Ascending aorta (tissue), 2 donors: ENCODE measurements around the gene CCDC177. TPM values are rescaled to one million over a fixed set of nuclear protein-coding genes. Genes with fewer than 3 reads are reported as not detected.
A peak's percentile ranks its signal among the peaks of the same experiment; 100 is the strongest.

Source experiments
- DNase-seq, 2 donors: peaks; one replicate each; pipeline ENCODE4 v3.0.0-alpha.2; 2019; ENCODE audit warnings: low spot score in 2 of 2
- H3K27ac ChIP-seq, 2 donors: fragments of 200-600 bp; sonication (generic); one replicate each; pipeline ENCODE4 v1.5.1; 2016 to 2017; ENCODE audit warnings: mild to moderate bottlenecking in 1 of 2
- H3K27me3 ChIP-seq: fragments of 200-600 bp; sonication (generic); one replicate; pipeline ENCODE4 v1.5.1; 2017
- H3K36me3 ChIP-seq, 2 donors: fragments of 200-600 bp; sonication (generic); one replicate each; pipeline ENCODE4 v1.5.1; 2016
- H3K4me1 ChIP-seq, 2 donors: fragments of 200-600 bp; sonication (generic); one replicate each; pipeline ENCODE4 v1.5.1; 2016 to 2017; ENCODE audit warnings: mild to moderate bottlenecking in 1 of 2
- H3K4me3 ChIP-seq, 2 donors: fragments of 200-600 bp; sonication (generic); one replicate each; pipeline ENCODE4 v1.5.1; 2016 to 2017; ENCODE audit warnings: mild to moderate bottlenecking in 1 of 2
- H3K9me3 ChIP-seq, 2 donors: fragments of 200-600 bp; sonication (generic); one replicate each; pipeline ENCODE4 v1.5.1; 2016
- intact Hi-C: fragments of 100-400 bp; cut with DNase I; formaldehyde crosslinking; loops from one replicate; pipeline ENCODE4 v1.15.1; 2023
- total RNA-seq: library from RNA; depleted of rRNA; stranded (reverse); fragments of >200 nt; gene quantifications from one replicate; pipeline ENCODE4 v1.1.0, GENCODE V29; 2016
- TF ChIP-seq, protein P1 (sequence below), 3 experiments: fragments of 200-600 bp in 2 of 3; fragments of 450-650 bp in 1 of 3; sonication (generic) in 2 of 3; IDR thresholded peaks; one replicate each; pipeline ENCODE4 v1.5.1; 2016 to 2019; ENCODE audit warnings: antibody characterized with exemption in 3 of 3, mild to moderate bottlenecking in 1 of 3, moderate library complexity in 1 of 3

The CCDC177 gene
- total RNA-seq, 1 donor from 2014 or later, result not detected

DNA sequence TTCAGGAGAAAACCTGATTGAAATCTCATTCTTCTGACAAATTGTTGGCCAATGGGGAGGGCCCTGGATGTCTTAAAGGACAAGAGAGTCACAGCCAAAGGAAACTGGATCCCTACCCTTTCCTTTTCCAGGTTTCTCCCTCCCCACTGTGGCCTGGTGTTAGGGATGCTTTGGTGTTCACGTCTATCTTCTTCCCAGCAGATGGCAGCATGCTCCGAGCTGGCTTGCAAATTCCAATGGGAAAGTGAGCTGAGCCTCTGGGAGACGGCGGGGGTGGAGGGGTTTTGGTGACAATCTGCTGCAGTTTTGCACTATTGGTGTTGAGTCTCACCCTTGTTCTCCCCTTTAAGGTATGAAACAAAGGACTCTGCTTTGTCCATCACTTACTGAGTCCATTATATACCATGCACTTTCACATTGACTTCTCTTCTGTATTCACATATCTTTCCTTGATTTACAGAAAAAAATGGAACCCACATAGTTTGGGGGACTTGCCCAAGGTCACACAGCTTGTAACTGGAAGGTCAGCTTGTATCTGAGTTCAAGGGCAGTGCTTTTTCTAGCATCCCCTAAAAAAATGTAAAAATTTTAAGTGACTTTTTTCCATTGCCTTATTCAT lies 39.3 kb downstream of the CCDC177 start:
- H3K4me3 ChIP-seq, result no peak overlapping the region
- no peaks in the 10 kb centered on the region for H3K27me3 ChIP-seq
- H3K36me3 ChIP-seq, result no peaks in the 10 kb centered on the region
- intact Hi-C loops, result no loop called here
- H3K4me1 ChIP-seq, result no peaks in the 10 kb centered on the region
- H3K9me3 ChIP-seq, result no peaks in the 10 kb centered on the region
- H3K27ac ChIP-seq, result no peak overlapping the region
- TF ChIP-seq, protein P1, sequence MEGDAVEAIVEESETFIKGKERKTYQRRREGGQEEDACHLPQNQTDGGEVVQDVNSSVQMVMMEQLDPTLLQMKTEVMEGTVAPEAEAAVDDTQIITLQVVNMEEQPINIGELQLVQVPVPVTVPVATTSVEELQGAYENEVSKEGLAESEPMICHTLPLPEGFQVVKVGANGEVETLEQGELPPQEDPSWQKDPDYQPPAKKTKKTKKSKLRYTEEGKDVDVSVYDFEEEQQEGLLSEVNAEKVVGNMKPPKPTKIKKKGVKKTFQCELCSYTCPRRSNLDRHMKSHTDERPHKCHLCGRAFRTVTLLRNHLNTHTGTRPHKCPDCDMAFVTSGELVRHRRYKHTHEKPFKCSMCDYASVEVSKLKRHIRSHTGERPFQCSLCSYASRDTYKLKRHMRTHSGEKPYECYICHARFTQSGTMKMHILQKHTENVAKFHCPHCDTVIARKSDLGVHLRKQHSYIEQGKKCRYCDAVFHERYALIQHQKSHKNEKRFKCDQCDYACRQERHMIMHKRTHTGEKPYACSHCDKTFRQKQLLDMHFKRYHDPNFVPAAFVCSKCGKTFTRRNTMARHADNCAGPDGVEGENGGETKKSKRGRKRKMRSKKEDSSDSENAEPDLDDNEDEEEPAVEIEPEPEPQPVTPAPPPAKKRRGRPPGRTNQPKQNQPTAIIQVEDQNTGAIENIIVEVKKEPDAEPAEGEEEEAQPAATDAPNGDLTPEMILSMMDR (IDR thresholded peaks at IDR 0.05), result peak in 2 of 3 experiments; percentile 31 to 51
- no peak for DNase-seq

DNA sequence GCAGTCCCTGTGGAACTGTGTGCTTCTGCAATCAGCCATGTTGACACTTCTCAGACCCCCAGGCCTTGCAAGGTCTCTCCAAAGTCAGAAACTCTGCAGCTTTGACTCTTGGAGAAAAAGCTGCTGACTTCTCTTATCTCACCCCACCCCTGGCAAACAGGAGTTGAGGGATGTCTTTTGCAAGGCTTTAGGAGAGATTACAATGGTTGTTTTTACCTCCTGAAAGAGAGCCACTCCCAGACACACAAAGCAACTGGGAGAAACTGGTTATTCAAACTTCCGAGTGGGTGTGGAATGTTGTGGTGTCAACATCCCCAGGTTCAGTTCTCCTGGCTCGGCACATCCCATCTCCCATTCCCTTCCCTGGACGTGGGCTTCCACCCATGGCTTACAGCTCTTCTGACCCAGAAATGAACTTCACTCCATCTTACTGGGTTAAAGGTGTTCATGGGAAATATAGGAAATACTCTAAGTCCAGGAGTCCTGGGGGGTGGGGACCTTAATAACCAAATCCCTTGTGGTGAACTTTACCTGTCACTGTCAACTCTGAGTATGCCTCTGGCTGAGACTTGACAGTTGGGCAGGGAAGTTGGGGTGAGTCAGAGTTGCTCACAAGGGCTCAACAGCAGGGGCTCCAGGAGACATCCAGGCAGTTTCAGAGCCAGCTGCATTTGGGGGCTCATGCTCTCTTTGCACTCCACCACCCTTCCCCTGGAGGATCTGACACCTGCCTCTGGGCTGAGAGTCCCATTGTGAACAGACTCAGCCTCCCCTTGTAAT lies 41.9 kb downstream of the CCDC177 start:
- TF ChIP-seq, protein P1 (IDR thresholded peaks at IDR 0.05), result no peak
- Histone ChIP-seq H3K9me3 (no peaks in the 10 kb centered on the region), H3K27ac (no peak overlapping the region), H3K36me3 (no peaks in the 10 kb centered on the region), H3K27me3 (no peaks in the 10 kb centered on the region), H3K4me1 (no peaks in the 10 kb centered on the region), H3K4me3 (no peak overlapping the region)
- intact Hi-C loops, result no loop called here
- DNase-seq, result no peak

DNA sequence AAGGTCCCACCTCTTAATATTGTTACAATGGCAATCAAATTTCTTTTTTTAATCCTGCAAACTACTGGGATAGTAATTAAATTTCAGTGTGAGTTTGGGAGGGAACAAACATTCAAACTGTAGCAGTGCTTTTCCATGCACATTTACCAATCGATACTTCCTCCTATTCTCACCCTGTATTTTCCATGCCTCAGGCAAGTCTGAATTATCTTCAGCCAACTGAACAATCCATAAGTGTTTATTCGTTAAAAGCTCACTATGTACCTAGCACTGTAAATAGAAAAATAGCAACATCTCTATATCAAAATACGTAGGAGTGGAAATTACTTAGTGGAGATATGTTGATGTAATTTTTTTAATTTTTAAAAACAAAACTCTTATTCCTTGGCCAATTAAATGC lies 43.5 kb downstream of the CCDC177 start:
- H3K4me1 ChIP-seq, result no peaks in the 10 kb centered on the region
- H3K27me3 ChIP-seq, result no peaks in the 10 kb centered on the region
- no peak for DNase-seq
- TF ChIP-seq, protein P1 (IDR thresholded peaks at IDR 0.05), result no peak
- intact Hi-C loops, result no loop called here
- no peaks in the 10 kb centered on the region for H3K36me3 ChIP-seq
- no peak overlapping the region for H3K4me3 ChIP-seq
- H3K9me3 ChIP-seq, result no peaks in the 10 kb centered on the region
- no peak overlapping the region for H3K27ac ChIP-seq

DNA sequence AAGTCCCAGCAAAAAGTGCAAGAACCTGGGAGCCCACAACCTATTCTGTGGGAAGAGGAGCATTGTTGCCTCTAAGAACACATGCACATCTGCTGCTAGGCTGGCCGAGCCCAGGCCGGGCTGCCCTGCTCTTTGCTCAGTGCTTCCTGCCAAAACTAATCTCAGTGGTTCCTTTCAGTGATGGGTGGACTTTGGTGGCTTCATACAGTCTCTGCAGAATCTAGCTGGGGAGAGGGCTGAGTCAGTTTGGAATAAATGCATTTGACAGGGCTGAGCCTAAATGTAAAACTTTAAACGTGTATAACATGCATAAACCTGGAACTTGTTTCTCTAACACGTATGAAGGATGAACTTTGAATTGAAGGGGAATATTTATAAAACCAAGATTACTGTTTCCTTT lies 44.6 kb downstream of the CCDC177 start:
- no peaks in the 10 kb centered on the region for H3K9me3 ChIP-seq
- H3K27ac ChIP-seq, result no peak overlapping the region
- TF ChIP-seq, protein P1 (IDR thresholded peaks at IDR 0.05), result no peak
- no peaks in the 10 kb centered on the region for H3K4me1 ChIP-seq
- no peak for DNase-seq
- no peak overlapping the region for H3K4me3 ChIP-seq
- no peaks in the 10 kb centered on the region for H3K27me3 ChIP-seq
- no peaks in the 10 kb centered on the region for H3K36me3 ChIP-seq
- intact Hi-C loops, result no loop called here

DNA sequence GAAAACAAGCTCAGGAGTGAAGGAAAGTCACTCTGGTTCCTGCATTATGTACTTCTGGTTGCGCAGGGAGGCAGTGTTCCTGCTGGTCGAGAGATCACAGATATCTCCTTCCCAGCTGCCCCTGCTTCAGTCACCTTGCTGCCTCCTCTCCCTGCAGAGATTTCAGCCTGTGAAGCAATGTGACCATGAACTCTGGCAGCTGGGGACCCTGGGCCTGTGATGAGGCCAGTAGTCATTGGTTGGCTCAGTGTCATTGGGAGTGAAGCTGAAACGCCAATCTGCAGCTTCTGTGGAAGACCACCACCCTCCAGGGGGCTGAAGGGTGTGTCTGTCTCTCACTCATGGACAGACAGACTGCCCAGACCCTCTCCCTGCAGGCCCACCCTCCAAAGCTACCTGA lies 45.1 kb downstream of the CCDC177 start:
- H3K36me3 ChIP-seq, result no peaks in the 10 kb centered on the region
- H3K27me3 ChIP-seq, result no peaks in the 10 kb centered on the region
- no peaks in the 10 kb centered on the region for H3K9me3 ChIP-seq
- TF ChIP-seq, protein P1 (IDR thresholded peaks at IDR 0.05), result no peak
- no peaks in the 10 kb centered on the region for H3K4me1 ChIP-seq
- intact Hi-C loops, result no loop called here
- DNase-seq, result no peak
- no peak overlapping the region for H3K27ac ChIP-seq
- H3K4me3 ChIP-seq, result no peak overlapping the region
